CD8-positive, alpha-beta memory T cell (primary cell): Measurements from ENCODE around the gene PCSK2. TPM values are rescaled to one million over a fixed set of nuclear protein-coding genes. Genes with fewer than 3 reads are reported as not detected.

Experiments
- CTCF ChIA-PET: fragments of 350-600 bp; sonication (Branson Sonifier 250); formaldehyde crosslinking; loops from one replicate; lab custom pipeline; 2021; ENCODE audit warnings: antibody characterized with exemption; lab: Charles Lee
- POLR2A ChIA-PET: fragments of 350-600 bp; sonication (Branson Sonifier 250); formaldehyde crosslinking; loops from one replicate; lab custom pipeline; 2021; ENCODE audit warnings: antibody characterized with exemption; lab: Charles Lee
- DNase-seq, 5 donors: peaks; one replicate each; pipeline versions ENCODE4 v3.0.0 to v3.0.0-alpha.2; 2020 to 2022; ENCODE audit warnings: mixed read lengths in 1 of 5
- H3K27ac ChIP-seq: one replicate; pipeline ENCODE4 v1.7.0; 2013; ENCODE audit warnings: low read depth, mild to moderate bottlenecking, low read length, moderate library complexity
- H3K27me3 ChIP-seq: 2 replicates; pipeline ENCODE4 v1.7.0; 2013; ENCODE audit warnings: low read length, mild to moderate bottlenecking; ENCODE audit not compliant: insufficient read depth, poor library complexity, severe bottlenecking
- H3K36me3 ChIP-seq: 2 replicates; pipeline ENCODE4 v1.7.0; 2013; ENCODE audit warnings: mild to moderate bottlenecking, low read length, moderate library complexity; ENCODE audit not compliant: insufficient read depth
- H3K4me1 ChIP-seq: 2 replicates; pipeline ENCODE4 v1.7.0; 2013; ENCODE audit warnings: mild to moderate bottlenecking, low read length, moderate library complexity; ENCODE audit not compliant: insufficient read depth
- H3K4me3 ChIP-seq: 2 replicates; pipeline ENCODE4 v1.7.0; 2013; ENCODE audit warnings: mild to moderate bottlenecking, low read length
- H3K9me3 ChIP-seq: 2 replicates; pipeline ENCODE4 v1.7.0; 2013; ENCODE audit warnings: mild to moderate bottlenecking, low read length
- H3K27ac Mint-ChIP-seq, 8 donors: one replicate each; pipeline ENCODE4 v1.8.0; 2020 to 2021; ENCODE audit warnings: mixed read lengths in 8 of 8, mild to moderate bottlenecking in 6 of 8, inconsistent platforms in 3 of 8, moderate library complexity in 3 of 8
- H3K27me3 Mint-ChIP-seq, 2 donors: one replicate each; pipeline ENCODE4 v1.8.0; 2020 to 2021; ENCODE audit warnings: mixed read lengths in 2 of 2, mild to moderate bottlenecking in 1 of 2, moderate library complexity in 1 of 2
- H3K36me3 Mint-ChIP-seq, 3 donors: one replicate each; pipeline ENCODE4 v1.8.0; 2020 to 2021; ENCODE audit warnings: mixed read lengths in 3 of 3, inconsistent platforms in 1 of 3, mild to moderate bottlenecking in 1 of 3
- H3K4me1 Mint-ChIP-seq, 3 donors: one replicate each; pipeline ENCODE4 v1.8.0; 2020 to 2021; ENCODE audit warnings: mixed read lengths in 3 of 3, inconsistent platforms in 1 of 3, mild to moderate bottlenecking in 1 of 3
- H3K4me3 Mint-ChIP-seq, 7 donors: one replicate each; pipeline ENCODE4 v1.8.0; 2020 to 2021; ENCODE audit warnings: mixed read lengths in 7 of 7, mild to moderate bottlenecking in 6 of 7, moderate library complexity in 4 of 7, inconsistent platforms in 2 of 7
- H3K9me3 Mint-ChIP-seq, 5 donors: one replicate each; pipeline ENCODE4 v1.8.0; 2020 to 2022; ENCODE audit warnings: mixed read lengths in 5 of 5, mild to moderate bottlenecking in 3 of 5, moderate library complexity in 2 of 5, inconsistent platforms in 1 of 5
- polyA plus RNA-seq: library from polyadenylated mRNA; unstranded; fragments of 300-500 nt; fragmentation: Illumina TruSeq; gene quantifications from one replicate; pipeline ENCODE4 v1.2.3, GENCODE V29; 2021
- total RNA-seq, 2 experiments: library from RNA; stranded (reverse); gene quantifications; one replicate each; pipeline ENCODE4 v1.2.3, GENCODE V29; 2021

The PCSK2 gene
- total and polyA plus RNA-seq, 3 experiments from 2014 or later, result not detected

GRCh38 chr20:17391127-17391771 is 164.4 kb downstream of the PCSK2 start:
- Mint-ChIP-seq H3K27me3 (peaks cover 2 to 14% of the 10 kb centered on the region in 2 donors), H3K9me3 (no peaks in the 10 kb centered on the region), H3K4me1 (no peaks in the 10 kb centered on the region), H3K27ac (no peak overlapping the region), H3K4me3 (no peak overlapping the region), H3K36me3 (no peaks in the 10 kb centered on the region)
- Histone ChIP-seq H3K27me3 (no peaks in the 10 kb centered on the region), H3K27ac (no peak overlapping the region), H3K4me3 (no peak overlapping the region), H3K9me3 (peaks cover 5% of the 10 kb centered on the region), H3K4me1 (no peaks in the 10 kb centered on the region), H3K36me3 (no peaks in the 10 kb centered on the region)
- POLR2A ChIA-PET, result no interaction called here
- no peak for DNase-seq
- CTCF ChIA-PET, result no interaction called here

DNA sequence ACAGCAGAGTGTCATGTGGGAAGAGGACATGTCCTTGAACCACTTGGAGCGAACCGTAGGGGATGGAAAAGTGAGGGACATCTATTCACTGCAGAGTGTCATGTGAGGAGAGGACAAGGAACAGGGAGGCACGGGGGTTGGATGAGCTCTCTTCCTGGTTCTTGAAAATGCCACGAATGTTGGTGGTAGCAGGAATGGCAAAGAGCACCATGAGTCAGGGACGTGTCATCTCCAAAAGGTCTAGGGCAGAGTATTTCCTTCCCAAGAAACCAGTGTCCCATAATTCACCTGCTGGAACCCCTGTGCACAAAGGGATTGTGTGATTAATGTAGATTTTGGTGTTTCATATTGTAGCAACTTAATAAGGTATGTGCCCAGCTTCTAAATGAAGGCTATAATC is 167.6 kb downstream of the PCSK2 start:
- Histone ChIP-seq H3K36me3 (no peaks in the 10 kb centered on the region), H3K27ac (no peak overlapping the region), H3K4me3 (no peak overlapping the region), H3K4me1 (no peaks in the 10 kb centered on the region), H3K9me3 (peaks cover 5% of the 10 kb centered on the region), H3K27me3 (no peaks in the 10 kb centered on the region)
- no peak overlapping the region for H3K27ac Mint-ChIP-seq
- H3K36me3 Mint-ChIP-seq, result no peaks in the 10 kb centered on the region
- POLR2A ChIA-PET, result no interaction called here
- H3K4me3 Mint-ChIP-seq, result no peak overlapping the region
- no peaks in the 10 kb centered on the region for H3K4me1 Mint-ChIP-seq
- no peak for DNase-seq
- CTCF ChIA-PET, result no interaction called here
- H3K9me3 Mint-ChIP-seq, result no peaks in the 10 kb centered on the region
- H3K27me3 Mint-ChIP-seq, result peaks cover 2 to 5% of the 10 kb centered on the region in 2 donors

DNA sequence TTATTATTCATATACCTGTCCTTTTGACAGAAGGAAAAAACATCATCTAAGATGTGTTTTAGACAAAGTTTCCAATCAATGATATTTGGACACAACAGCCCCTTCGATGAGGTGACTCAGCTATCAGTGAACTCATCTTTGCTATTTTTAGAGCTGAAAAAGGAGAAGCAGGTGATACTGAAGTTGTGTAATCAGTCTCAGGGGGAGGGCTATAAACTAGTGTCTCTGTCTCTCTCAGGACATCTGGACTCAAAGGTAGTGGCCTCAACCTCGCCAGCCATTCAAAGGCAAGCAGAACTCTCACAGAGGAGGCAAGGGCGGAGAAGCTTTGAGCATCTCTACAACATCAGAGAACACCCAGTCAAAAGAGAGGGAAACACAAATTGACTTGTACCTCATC is 168.9 kb downstream of the PCSK2 start:
- no peaks in the 10 kb centered on the region for H3K4me1 ChIP-seq
- DNase-seq, result no peak
- H3K9me3 Mint-ChIP-seq, result no peaks in the 10 kb centered on the region
- H3K4me3 Mint-ChIP-seq, result no peak overlapping the region
- H3K27ac ChIP-seq, result no peak overlapping the region
- H3K4me3 ChIP-seq, result no peak overlapping the region
- peaks cover 5% of the 10 kb centered on the region for H3K9me3 ChIP-seq
- ChIA-PET POLR2A (no interaction called here), CTCF (interaction anchor here (0.9 kb wide), 1 partner anchor 35 kb away, joined by 3 read pairs; no protein-coding TSS in a partner anchor)
- peaks cover 2 to 5% of the 10 kb centered on the region in 2 donors for H3K27me3 Mint-ChIP-seq
- H3K27me3 ChIP-seq, result no peaks in the 10 kb centered on the region
- no peaks in the 10 kb centered on the region for H3K4me1 Mint-ChIP-seq
- no peaks in the 10 kb centered on the region for H3K36me3 ChIP-seq
- no peak overlapping the region for H3K27ac Mint-ChIP-seq
- no peaks in the 10 kb centered on the region for H3K36me3 Mint-ChIP-seq

GRCh38 chr20:17399303-17399985 is 172.6 kb downstream of the PCSK2 start:
- CTCF ChIA-PET, result no interaction called here
- Histone ChIP-seq H3K4me3 (no peak overlapping the region), H3K9me3 (peaks cover 5% of the 10 kb centered on the region), H3K27me3 (no peaks in the 10 kb centered on the region), H3K36me3 (no peaks in the 10 kb centered on the region), H3K4me1 (no peaks in the 10 kb centered on the region), H3K27ac (no peak overlapping the region)
- Mint-ChIP-seq H3K4me3 (no peak overlapping the region), H3K36me3 (no peaks in the 10 kb centered on the region), H3K9me3 (no peaks in the 10 kb centered on the region), H3K27ac (peak overlapping the region in 1 of 8 donors; percentile 24), H3K27me3 (peaks cover 2 to 14% of the 10 kb centered on the region in 2 donors), H3K4me1 (no peaks in the 10 kb centered on the region)
- DNase-seq, result no peak
- POLR2A ChIA-PET, result no interaction called here

DNA sequence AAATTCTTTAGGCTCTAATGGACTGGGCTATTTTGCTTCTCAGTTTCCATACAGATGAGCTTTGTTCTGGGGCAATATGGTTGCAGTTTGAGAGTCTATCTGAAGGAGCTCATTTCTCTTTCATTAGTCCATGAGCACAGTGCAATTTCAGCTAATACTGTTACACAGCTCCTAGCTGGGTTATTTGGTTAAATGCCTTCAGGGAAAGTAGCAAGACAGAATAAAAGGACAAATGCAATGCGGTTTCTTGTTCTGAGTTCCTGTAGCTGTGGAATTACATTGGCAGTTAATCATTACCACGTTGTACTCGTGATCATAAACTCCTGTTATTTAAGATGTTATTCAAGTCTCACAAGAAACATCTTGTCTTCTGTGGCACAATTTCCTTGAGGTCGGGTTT is 176.6 kb downstream of the PCSK2 start:
- H3K36me3 ChIP-seq, result no peaks in the 10 kb centered on the region
- Mint-ChIP-seq H3K9me3 (no peaks in the 10 kb centered on the region), H3K4me3 (no peak overlapping the region), H3K27ac (no peak overlapping the region), H3K36me3 (no peaks in the 10 kb centered on the region), H3K27me3 (peaks cover 6 to 18% of the 10 kb centered on the region in 2 donors), H3K4me1 (no peaks in the 10 kb centered on the region)
- no peak overlapping the region for H3K27ac ChIP-seq
- H3K4me1 ChIP-seq, result no peaks in the 10 kb centered on the region
- H3K9me3 ChIP-seq, result no peaks in the 10 kb centered on the region
- no peak for DNase-seq
- H3K27me3 ChIP-seq, result no peaks in the 10 kb centered on the region
- H3K4me3 ChIP-seq, result no peak overlapping the region
- CTCF ChIA-PET, result no interaction called here
- POLR2A ChIA-PET, result no interaction called here

DNA sequence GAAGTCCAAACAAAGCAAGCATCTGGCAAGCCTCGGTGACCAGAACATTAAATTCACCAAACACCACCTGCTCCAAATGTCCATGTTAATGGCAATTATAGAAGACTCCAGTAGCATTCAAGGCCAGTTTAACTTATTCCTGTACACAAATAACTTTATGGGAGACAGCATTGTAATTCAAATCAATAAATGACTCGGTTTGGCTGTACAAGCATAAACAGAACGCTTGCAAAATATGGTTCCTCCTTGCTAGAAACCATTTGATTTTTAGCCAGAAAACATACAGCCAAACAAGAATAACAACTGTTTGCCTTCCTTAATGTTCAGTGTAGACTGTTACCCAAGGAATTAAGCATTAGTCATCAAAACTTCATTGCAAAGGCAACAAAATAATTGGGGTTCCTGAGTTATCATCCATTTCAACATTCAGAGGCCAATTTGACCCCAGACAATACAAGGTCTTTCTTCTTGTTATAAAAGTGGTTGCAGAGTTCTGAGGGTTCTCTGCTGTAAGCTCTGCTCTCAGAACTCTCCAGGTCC is 179.3 kb downstream of the PCSK2 start:
- CTCF ChIA-PET, result interaction anchor here (1.3 kb wide), 1 partner anchor 24 kb away, joined by 4 read pairs; no protein-coding TSS in a partner anchor
- Mint-ChIP-seq H3K27me3 (peaks cover 10 to 36% of the 10 kb centered on the region in 2 donors), H3K9me3 (no peaks in the 10 kb centered on the region), H3K4me3 (no peak overlapping the region), H3K36me3 (no peaks in the 10 kb centered on the region), H3K27ac (no peak overlapping the region), H3K4me1 (no peaks in the 10 kb centered on the region)
- no peaks in the 10 kb centered on the region for H3K9me3 ChIP-seq
- H3K36me3 ChIP-seq, result no peaks in the 10 kb centered on the region
- H3K27me3 ChIP-seq, result no peaks in the 10 kb centered on the region
- no peak overlapping the region for H3K4me3 ChIP-seq
- no peak overlapping the region for H3K27ac ChIP-seq
- POLR2A ChIA-PET, result no interaction called here
- DNase-seq, result no peak
- H3K4me1 ChIP-seq, result no peaks in the 10 kb centered on the region

DNA sequence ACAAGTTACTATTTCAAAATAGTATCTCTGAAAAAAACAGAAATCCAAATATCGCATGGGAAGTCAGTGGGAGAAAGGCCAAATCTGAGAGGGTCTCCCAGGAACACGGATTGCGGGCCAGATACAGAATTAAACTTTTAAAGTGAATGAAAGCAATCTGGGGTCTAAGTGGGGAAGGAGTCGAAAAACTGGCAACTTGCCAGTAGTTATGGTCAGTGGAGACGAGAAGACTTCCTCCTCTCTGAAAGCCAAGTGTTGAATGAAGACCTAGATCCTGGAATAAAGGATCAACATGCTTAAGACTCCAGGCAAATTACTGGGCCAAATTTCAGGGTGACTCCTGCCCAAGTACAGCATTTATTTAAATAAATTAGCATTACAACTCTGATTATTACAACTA is 180.7 kb downstream of the PCSK2 start:
- ChIA-PET POLR2A (no interaction called here), CTCF (interaction anchor here (1.3 kb wide), 1 partner anchor 23 kb away, joined by 4 read pairs; no protein-coding TSS in a partner anchor)
- H3K27me3 Mint-ChIP-seq, result peaks cover 10 to 30% of the 10 kb centered on the region in 2 donors
- Histone ChIP-seq H3K9me3 (no peaks in the 10 kb centered on the region), H3K36me3 (no peaks in the 10 kb centered on the region), H3K4me1 (no peaks in the 10 kb centered on the region), H3K27ac (no peak overlapping the region), H3K4me3 (no peak overlapping the region), H3K27me3 (no peaks in the 10 kb centered on the region)
- no peaks in the 10 kb centered on the region for H3K36me3 Mint-ChIP-seq
- H3K9me3 Mint-ChIP-seq, result peaks cover 0 to 4% (median 0%) of the 10 kb centered on the region in 5 donors
- H3K4me3 Mint-ChIP-seq, result no peak overlapping the region
- H3K27ac Mint-ChIP-seq, result no peak overlapping the region
- H3K4me1 Mint-ChIP-seq, result no peaks in the 10 kb centered on the region
- DNase-seq, result no peak

GRCh38 chr20:17417225-17417624 is 190.4 kb downstream of the PCSK2 start:
- POLR2A ChIA-PET, result no interaction called here
- Mint-ChIP-seq H3K27me3 (peaks cover 12 to 21% of the 10 kb centered on the region in 2 donors), H3K36me3 (no peaks in the 10 kb centered on the region), H3K4me1 (no peaks in the 10 kb centered on the region), H3K4me3 (no peak overlapping the region), H3K27ac (no peak overlapping the region), H3K9me3 (peaks cover 8 to 31% (median 13%) of the 10 kb centered on the region in 5 donors)
- H3K36me3 ChIP-seq, result no peaks in the 10 kb centered on the region
- CTCF ChIA-PET, result interaction anchor here (0.7 kb wide), 1 partner anchor 12 kb away, joined by 3 read pairs; no protein-coding TSS in a partner anchor
- no peak overlapping the region for H3K27ac ChIP-seq
- DNase-seq, result no peak
- H3K4me3 ChIP-seq, result no peak overlapping the region
- H3K4me1 ChIP-seq, result no peaks in the 10 kb centered on the region
- no peaks in the 10 kb centered on the region for H3K9me3 ChIP-seq
- H3K27me3 ChIP-seq, result peaks cover 4% of the 10 kb centered on the region
